HG03558 (cell line): ENCODE results near the gene LLGL1.

Source experiments
- ATAC-seq: cut with Tn5 transposase; IDR thresholded peaks from one replicate; pipeline ENCODE4 v1.9.1; 2021; ENCODE audit warnings: moderate number of reproducible peaks; ENCODE audit not compliant: unreplicated experiment; ENCODE audit errors: extremely low read depth

Gene LLGL1

DNA sequence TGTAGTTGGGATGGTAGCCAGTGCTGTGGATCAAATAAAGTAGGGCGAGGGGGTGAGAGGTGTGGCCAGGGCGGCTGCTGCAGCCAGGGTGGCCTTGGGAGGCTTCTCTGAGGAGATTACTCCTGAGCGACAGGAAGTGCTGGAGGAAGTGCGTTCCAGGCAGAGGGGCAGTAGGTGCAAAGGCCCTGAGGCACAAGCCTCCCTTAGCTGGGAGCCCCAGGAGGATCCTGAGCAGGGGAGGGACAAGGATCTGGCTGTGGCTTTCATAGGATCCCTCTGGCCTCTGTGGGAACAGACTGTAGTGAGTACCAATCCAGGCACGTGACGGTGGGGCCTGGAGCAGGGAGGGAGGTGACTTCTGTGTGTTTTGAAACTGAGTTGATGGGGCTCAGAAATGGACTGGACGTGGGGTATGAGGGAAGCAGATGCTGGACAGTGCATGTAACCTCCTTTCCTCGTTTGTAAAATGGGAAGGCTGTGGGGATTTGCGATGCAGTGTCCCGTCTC, 2.8 kb downstream of the LLGL1 start:
- no peak for ATAC-seq

- no peak for ATAC-seq
These were observed 3.8 kb downstream of the LLGL1 start for GRCh38 chr17:18229254-18229653.

- ATAC-seq = no peak
These were observed 4.3 kb downstream of the LLGL1 start for GRCh38 chr17:18229771-18230170.

DNA sequence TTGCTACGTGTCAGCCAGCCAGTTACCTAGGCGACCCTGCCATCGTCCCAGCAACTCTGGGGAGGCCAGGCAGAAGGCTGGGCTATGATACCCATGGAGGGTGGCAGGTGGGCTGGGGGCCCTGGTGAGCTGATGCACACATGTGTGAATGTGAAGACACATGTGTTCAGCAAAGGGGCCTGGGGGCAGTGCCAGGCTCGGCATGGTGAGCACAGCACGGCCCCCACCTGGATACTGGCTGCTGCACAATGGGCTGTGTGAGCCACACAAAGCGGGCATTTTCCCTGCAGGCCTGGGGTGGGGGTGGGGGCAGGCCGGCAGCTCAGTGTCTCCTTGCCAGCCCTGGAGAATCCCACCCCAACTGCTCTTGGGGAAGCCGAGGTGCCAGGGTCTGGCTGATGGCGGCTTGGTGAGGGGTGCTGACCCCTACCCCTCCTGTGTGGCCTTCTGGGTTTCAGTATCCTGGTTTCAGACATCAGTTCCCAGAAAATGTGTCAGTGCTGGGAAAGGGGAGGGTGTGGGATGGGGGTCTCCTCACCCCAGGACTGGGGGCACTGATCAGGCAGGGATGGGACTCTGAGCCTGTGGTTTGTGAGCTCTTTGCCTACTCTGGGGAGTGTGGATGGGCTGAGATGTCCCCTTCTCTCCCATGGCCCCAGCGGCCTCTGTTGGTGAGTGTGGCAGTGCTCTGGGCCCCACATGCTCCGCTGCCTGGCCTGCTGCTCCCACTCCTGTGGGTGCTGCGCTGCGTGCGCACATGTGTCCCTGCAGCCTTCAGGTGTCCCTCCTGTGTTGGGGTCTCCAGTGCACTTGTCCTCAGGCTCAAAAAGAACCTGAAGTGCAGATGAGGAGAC, 5.1 kb downstream of the LLGL1 start:
- ATAC-seq = no peak

GRCh38 chr17:18231164-18231563, 5.7 kb downstream of the LLGL1 start:
- no peak for ATAC-seq

GRCh38 chr17:18233803-18234518, 8.5 kb downstream of the LLGL1 start:
- no peak for ATAC-seq

- ATAC-seq = no peak
These were observed 9.5 kb downstream of the LLGL1 start for GRCh38 chr17:18234853-18235380.

GRCh38 chr17:18235743-18236256, 10.4 kb downstream of the LLGL1 start:
- no peak for ATAC-seq

DNA sequence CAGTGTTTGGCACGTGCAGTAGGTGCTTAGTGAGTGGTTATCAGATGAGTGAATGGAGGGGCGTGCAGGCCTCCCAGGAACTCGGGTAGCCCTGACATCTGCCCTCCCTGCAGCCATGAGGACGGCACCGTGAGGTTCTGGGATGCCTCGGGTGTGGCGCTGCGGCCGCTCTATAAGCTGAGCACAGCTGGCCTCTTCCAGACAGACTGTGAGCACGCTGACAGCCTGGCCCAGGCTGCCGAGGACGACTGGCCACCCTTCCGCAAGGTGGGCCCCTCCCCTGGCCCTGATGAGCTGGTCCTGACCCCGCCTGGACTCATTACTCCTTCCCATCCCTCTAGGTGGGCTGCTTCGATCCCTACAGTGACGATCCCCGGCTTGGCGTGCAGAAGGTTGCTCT, 11.1 kb downstream of the LLGL1 start:
- no peak for ATAC-seq

DNA sequence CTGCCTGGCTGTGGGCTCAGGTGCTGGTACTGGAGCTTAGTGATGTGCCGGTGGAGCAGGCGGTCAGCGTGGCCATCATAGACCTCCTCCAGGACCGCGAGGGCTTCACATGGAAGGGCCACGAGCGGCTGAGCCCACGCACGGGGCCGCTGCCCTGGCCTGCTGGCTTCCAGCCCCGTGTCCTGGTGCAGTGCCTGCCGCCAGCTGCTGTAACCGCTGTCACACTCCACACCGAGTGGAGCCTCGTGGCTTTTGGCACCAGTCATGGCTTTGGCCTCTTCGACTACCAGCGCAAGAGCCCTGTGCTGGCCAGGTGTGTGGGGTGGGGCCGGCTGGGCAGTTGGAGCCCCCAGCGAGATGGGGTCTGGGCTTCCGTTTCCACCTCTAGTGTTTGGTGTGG, 12.0 kb downstream of the LLGL1 start:
- ATAC-seq = no peak

GRCh38 chr17:18238299-18238698, 12.9 kb downstream of the LLGL1 start:
- no peak for ATAC-seq

DNA sequence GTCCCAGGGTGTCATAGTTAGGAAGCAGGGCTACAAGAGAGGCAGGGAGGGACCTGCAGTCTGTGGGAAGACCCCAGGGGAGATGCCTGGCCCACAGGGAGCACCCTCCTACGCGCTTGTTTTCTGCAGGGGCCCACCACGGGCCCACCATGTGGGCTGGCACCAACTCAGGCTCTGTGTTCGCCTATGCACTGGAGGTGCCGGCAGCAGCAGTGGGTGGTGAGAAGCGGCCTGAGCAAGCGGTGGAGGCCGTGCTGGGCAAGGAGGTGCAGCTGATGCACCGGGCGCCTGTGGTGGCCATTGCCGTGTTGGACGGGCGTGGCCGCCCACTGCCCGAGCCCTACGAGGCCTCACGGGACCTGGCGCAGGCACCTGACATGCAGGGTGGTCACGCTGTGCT, 15.0 kb downstream of the LLGL1 start:
- ATAC-seq = no peak

DNA sequence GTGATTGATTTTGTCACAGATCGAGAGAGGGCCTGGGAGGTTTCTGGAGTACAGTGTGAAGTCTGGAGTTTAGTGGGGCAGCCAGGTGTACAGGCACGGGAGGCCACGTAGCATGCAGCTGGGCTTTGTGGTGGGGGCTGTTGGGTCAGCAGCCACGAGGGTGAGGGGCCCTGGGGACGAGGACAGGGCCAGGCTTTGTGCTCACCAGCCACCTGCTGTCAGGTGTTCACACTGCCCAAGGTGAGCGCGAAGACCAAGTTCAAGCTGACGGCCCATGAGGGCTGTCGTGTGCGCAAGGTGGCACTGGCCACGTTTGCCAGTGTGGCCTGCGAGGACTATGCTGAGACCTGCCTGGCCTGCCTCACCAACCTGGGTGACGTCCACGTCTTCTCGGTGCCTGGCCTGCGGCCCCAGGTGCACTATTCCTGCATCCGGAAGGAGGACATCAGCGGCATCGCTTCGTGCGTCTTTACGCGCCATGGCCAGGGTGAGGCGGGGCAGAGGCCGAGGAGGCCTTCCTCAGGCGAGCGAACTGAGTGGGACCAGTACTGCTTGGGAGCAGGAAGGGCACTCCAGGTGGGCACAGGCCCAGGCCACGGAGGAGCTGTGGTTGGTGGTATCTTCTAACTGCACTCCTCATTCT, 15.9 kb downstream of the LLGL1 start:
- ATAC-seq = no peak

- ATAC-seq = no peak
These were observed 19.8 kb downstream of the LLGL1 start for GRCh38 chr17:18245038-18245776.

GRCh38 chr17:18246109-18246725, 20.8 kb downstream of the LLGL1 start:
- no peak for ATAC-seq

DNA sequence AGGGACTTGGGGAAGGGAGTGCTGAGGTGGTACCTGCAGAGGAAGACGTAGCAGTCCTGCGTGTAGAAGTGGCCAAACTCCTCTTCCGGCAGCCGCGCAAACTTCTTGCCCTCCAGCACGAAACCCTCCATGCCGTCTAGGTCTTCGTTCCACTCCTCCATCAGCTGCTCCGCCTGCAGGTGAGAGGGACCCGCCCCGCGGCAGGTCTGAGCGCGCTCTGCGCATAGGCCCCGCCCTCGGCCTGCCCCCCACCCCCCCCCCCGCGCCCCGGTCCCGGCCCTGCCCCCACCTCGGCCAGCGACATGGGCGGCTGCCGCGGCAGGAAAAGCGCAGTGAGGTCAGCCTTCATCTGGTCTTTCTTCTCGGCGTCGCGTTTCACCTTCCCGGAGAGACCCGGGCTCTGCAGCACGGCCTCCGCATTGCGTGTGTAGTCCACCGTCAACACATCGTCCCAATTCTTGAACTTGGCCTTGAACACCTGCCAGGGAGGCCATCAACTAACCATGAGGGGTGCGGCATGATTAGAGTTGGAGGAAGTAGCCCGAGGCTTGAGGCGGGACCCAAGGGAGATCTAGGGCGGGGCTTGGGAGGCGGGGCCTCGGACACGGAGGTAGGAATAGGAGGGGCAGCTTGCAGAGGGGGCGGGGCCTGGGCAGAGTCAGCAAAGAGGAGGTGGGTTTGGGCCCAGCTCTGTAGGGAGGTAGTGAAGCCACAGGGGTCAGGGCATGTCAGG, 21.6 kb downstream of the LLGL1 start:
- no peak for ATAC-seq

GRCh38 chr17:18247613-18248001, 22.2 kb downstream of the LLGL1 start:
- no peak for ATAC-seq

- no peak for ATAC-seq
These were observed 22.9 kb downstream of the LLGL1 start for GRCh38 chr17:18248300-18248731.

DNA sequence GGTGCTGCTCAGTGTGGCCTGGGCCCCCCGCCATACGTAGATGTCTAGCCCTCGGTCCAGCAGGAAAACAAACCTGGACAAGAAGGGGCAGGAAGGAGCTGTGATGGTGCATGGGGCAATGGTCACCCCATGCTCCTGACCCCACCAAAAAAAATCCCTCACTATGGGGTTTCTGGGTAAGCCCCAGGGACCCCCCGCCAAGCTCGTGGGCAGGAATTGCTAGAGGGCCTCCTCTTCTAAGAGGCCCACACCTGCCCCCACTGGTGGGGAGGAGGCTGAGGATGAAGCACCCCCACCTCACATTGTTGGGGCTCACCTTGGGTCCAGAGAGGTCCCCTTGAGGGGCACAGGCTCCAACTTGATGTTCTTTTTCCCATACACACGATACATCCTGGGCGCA, 23.4 kb downstream of the LLGL1 start:
- ATAC-seq = no peak
